ENCODE measurements around the gene FAM217B. TPM values are rescaled to one million over a fixed set of nuclear protein-coding genes. Genes with fewer than 3 reads are reported as not detected.

FAM217B gene
- total RNA-seq, 1 donor from 2014 or later, result 5.8 TPM

GRCh38 chr20:59902470-59902869 is 37.7 kb upstream of the FAM217B start:
- H4K20me1 ChIP-seq (ENCODE audit: low read depth), result no peaks in the 10 kb centered on the region
- no peak overlapping the region for H3K9ac ChIP-seq
- H3K27ac Mint-ChIP-seq, result no peak overlapping the region
- H3K4me1 Mint-ChIP-seq, result no peaks in the 10 kb centered on the region
- H3K4me3 ChIP-seq, result no peak overlapping the region
- peaks cover 89% of the 10 kb centered on the region for H3K27me3 ChIP-seq
- H3K36me3 ChIP-seq, result no peaks in the 10 kb centered on the region
- no peaks in the 10 kb centered on the region for H3K9me3 Mint-ChIP-seq
- H3K36me3 Mint-ChIP-seq, result no peaks in the 10 kb centered on the region
- TF ChIP-seq EZH2 (IDR thresholded peaks at IDR 0.05) (no peak), CTCF (IDR thresholded peaks at IDR 0.05) (no peak), EZH2phosphoT487 (IDR thresholded peaks at IDR 0.05) (no peak)
- no peaks in the 10 kb centered on the region for H3K79me2 ChIP-seq (ENCODE audit: low read depth)
- no peak overlapping the region for H3K4me2 ChIP-seq
- DNase-seq (ENCODE audit: low spot score), result no peak
- H3K4me1 ChIP-seq, result no peaks in the 10 kb centered on the region
- no peak overlapping the region for H3K4me3 Mint-ChIP-seq
- no peaks in the 10 kb centered on the region for H3K9me3 ChIP-seq (ENCODE audit: low read depth)
- no peaks in the 10 kb centered on the region for H3K27me3 Mint-ChIP-seq (ENCODE audit: insufficient read depth, low read depth)
- H3K27ac ChIP-seq, result no peak overlapping the region
- H2AFZ ChIP-seq (replicated peaks), result no peak overlapping the region
- no peaks in the 10 kb centered on the region for H3F3A ChIP-seq (ENCODE audit: low read depth)

- H3K79me2 ChIP-seq (ENCODE audit: low read depth), result no peaks in the 10 kb centered on the region
- H3K27me3 ChIP-seq, result peaks cover 92% of the 10 kb centered on the region
- no peaks in the 10 kb centered on the region for H3K36me3 ChIP-seq
- H3K9me3 ChIP-seq (ENCODE audit: low read depth), result no peaks in the 10 kb centered on the region
- Mint-ChIP-seq H3K36me3 (no peaks in the 10 kb centered on the region), H3K4me3 (no peak overlapping the region), H3K27me3 (ENCODE audit: insufficient read depth, low read depth) (no peaks in the 10 kb centered on the region), H3K27ac (no peak overlapping the region), H3K9me3 (no peaks in the 10 kb centered on the region), H3K4me1 (no peaks in the 10 kb centered on the region)
- H4K20me1 ChIP-seq (ENCODE audit: low read depth), result no peaks in the 10 kb centered on the region
- no peaks in the 10 kb centered on the region for H3F3A ChIP-seq (ENCODE audit: low read depth)
- H2AFZ ChIP-seq (replicated peaks), result no peak overlapping the region
- no peak overlapping the region for H3K27ac ChIP-seq
- no peak for DNase-seq (ENCODE audit: low spot score)
- H3K4me1 ChIP-seq, result no peaks in the 10 kb centered on the region
- no peak overlapping the region for H3K4me2 ChIP-seq
- no peak overlapping the region for H3K4me3 ChIP-seq
- no peak for TF ChIP-seq EZH2phosphoT487 (IDR thresholded peaks at IDR 0.05)
- TF ChIP-seq CTCF (IDR thresholded peaks at IDR 0.05), result no peak
- TF ChIP-seq EZH2 (IDR thresholded peaks at IDR 0.05), result no peak
- H3K9ac ChIP-seq, result no peak overlapping the region
Measured at GRCh38 chr20:59903621-59904020, 36.6 kb upstream of the FAM217B start.

DNA sequence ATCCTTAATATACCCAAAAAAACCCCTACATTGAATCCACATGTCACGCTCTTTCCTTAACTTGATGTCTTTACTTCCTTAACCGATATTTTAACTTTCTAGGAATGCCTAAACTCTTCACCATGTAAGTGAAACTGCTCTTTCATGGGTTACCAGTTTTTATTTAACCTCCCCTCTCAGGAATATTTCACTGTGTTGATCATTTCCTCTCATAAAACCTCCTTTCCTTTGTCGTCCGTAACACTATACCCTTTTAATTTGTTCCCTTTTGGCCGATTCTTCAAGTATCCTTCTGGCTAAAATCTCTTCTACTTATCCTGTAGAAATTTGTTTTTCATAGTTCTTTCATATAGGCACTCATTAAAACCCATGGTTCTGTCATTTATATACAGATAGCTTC is 31.3 kb upstream of the FAM217B start:
- H3K4me1 Mint-ChIP-seq, result no peaks in the 10 kb centered on the region
- no peaks in the 10 kb centered on the region for H3K4me1 ChIP-seq
- no peak for DNase-seq (ENCODE audit: low spot score)
- no peaks in the 10 kb centered on the region for H3K36me3 Mint-ChIP-seq
- no peak overlapping the region for H2AFZ ChIP-seq (replicated peaks)
- H3K4me3 Mint-ChIP-seq, result no peak overlapping the region
- no peaks in the 10 kb centered on the region for H3K79me2 ChIP-seq (ENCODE audit: low read depth)
- no peak overlapping the region for H3K27ac Mint-ChIP-seq
- H3K9me3 ChIP-seq (ENCODE audit: low read depth), result no peaks in the 10 kb centered on the region
- H3K4me3 ChIP-seq, result no peak overlapping the region
- TF ChIP-seq CTCF (IDR thresholded peaks at IDR 0.05) (no peak), EZH2phosphoT487 (IDR thresholded peaks at IDR 0.05) (no peak), EZH2 (IDR thresholded peaks at IDR 0.05) (no peak)
- H3K4me2 ChIP-seq, result no peak overlapping the region
- no peaks in the 10 kb centered on the region for H3F3A ChIP-seq (ENCODE audit: low read depth)
- no peak overlapping the region for H3K9ac ChIP-seq
- H3K36me3 ChIP-seq, result no peaks in the 10 kb centered on the region
- no peak overlapping the region for H3K27ac ChIP-seq
- H3K9me3 Mint-ChIP-seq, result no peaks in the 10 kb centered on the region
- H4K20me1 ChIP-seq (ENCODE audit: low read depth), result no peaks in the 10 kb centered on the region
- H3K27me3 Mint-ChIP-seq (ENCODE audit: insufficient read depth, low read depth), result no peaks in the 10 kb centered on the region
- H3K27me3 ChIP-seq, result peaks cover 87% of the 10 kb centered on the region

Data from neural progenitor cell (in vitro differentiated cells).